RPMI8226 (cell line): ENCODE measurements around the gene CFAP251.
"Not testable (repeated sequence)": the region's sequence is repeated elsewhere in the genome, so short reads cannot be mapped to it uniquely, and the experiment has no call there.

ENCODE experiments used
- DNase-seq: peaks from one replicate; pipeline ENCODE4 v3.0.0-alpha.2; 2015

CFAP251 gene

GRCh38 chr12:121917950-121918678 is at the start of gene CFAP251:
Gene CFAP251 (plus strand): TSS chr12:121918592. CDS start chr12:121921306, 2,714 bp downstream.
- DNase-seq: no peak

- not testable (repeated sequence) for DNase-seq
These were observed 49.2 kb upstream of the CFAP251 start for GRCh38 chr12:121869229-121869628.

- DNase-seq: no peak
These were observed 46.9 kb upstream of the CFAP251 start for GRCh38 chr12:121871467-121871866.

- DNase-seq: no peak
These were observed 45.7 kb upstream of the CFAP251 start for GRCh38 chr12:121872546-121873215.

GRCh38 chr12:121873216-121873569 is 45.2 kb upstream of the CFAP251 start:
- no peak for DNase-seq

- DNase-seq: no peak
These were observed 44.3 kb upstream of the CFAP251 start for GRCh38 chr12:121874071-121874470.

GRCh38 chr12:121875582-121875981 is 42.8 kb upstream of the CFAP251 start:
- DNase-seq: no peak

GRCh38 chr12:121876080-121876447 is 42.3 kb upstream of the CFAP251 start:
- not testable (repeated sequence) for DNase-seq

GRCh38 chr12:121883315-121883660 is 35.1 kb upstream of the CFAP251 start:
- no peak for DNase-seq

- not testable (repeated sequence) for DNase-seq
These were observed 33.3 kb upstream of the CFAP251 start for GRCh38 chr12:121885129-121885528.

- no peak for DNase-seq
These were observed 30.3 kb upstream of the CFAP251 start for GRCh38 chr12:121888083-121888477.

GRCh38 chr12:121888478-121889273 is 29.7 kb upstream of the CFAP251 start, which contains the start of gene PSMD9:
Gene PSMD9 (plus strand): TSS chr12:121888790. CDS start chr12:121888857, 67 bp downstream.
- DNase-seq: peak; percentile 99

GRCh38 chr12:121889274-121889624 is 29.1 kb upstream of the CFAP251 start:
- no peak for DNase-seq

GRCh38 chr12:121889661-121890060 is 28.7 kb upstream of the CFAP251 start:
- not testable (repeated sequence) for DNase-seq

GRCh38 chr12:121892673-121893561 is 25.5 kb upstream of the CFAP251 start:
- no peak for DNase-seq

GRCh38 chr12:121893961-121894460 is 24.4 kb upstream of the CFAP251 start:
- DNase-seq: peak; percentile 21

GRCh38 chr12:121894633-121895032 is 23.8 kb upstream of the CFAP251 start:
- DNase-seq: no peak

- no peak for DNase-seq
These were observed 20.1 kb upstream of the CFAP251 start for GRCh38 chr12:121898287-121898686.

- DNase-seq: no peak
These were observed 18.8 kb upstream of the CFAP251 start for GRCh38 chr12:121899590-121899989.

- DNase-seq: no peak
These were observed 15.2 kb upstream of the CFAP251 start for GRCh38 chr12:121903202-121903601.

GRCh38 chr12:121905746-121906145 is 12.6 kb upstream of the CFAP251 start:
- no peak for DNase-seq

GRCh38 chr12:121908702-121909101 is 9.7 kb upstream of the CFAP251 start:
- no peak for DNase-seq
